ENCODE data around the gene CFDP1.

DNA sequence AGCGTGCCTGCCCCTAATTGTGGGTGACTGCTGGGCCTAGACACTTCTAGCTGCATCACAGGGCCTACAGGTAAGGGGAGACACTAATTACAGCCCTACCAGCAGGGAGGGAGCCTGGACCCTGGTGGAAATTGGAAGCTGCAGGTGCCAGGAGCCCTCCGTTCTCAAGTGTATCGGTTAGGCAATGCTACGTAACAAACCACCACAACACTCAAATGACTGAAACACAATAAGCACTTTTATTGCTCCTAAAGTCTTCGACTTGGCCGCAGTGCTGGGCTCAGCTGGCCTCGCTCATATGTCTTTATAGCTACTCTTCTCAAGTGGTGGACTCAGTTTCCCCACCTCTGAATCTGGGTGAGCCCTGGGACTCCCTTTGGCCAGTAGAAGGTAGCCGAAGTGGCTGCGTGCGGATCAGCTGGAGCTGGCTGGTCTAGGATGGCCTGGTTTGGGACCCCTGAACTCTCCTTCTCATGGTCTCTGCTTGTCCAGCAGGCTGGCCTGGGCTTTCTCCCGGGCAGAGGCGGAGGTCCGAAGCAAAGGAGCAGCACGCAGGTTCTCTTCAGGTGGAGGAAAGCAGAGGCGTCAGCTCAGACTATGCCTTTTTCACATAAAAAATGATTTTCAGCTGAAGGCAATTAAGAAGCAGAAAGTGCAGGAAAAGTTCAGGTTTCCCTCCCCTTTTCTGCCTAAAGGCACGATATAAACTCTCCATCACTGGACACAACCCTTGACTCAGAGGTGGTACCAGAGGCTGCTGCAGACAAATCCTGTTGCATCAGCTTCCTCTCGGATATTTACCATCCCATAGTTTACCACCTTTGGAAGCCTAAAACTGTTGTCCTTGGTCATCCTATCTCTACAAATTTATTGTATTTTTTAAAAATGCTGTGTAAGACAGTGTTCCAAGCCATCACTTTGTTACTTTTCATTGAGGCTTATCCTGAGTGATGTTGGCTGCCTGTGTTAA, 39.9 kb upstream of the CFDP1 start:
- TF ChIP-seq, protein P1, sequence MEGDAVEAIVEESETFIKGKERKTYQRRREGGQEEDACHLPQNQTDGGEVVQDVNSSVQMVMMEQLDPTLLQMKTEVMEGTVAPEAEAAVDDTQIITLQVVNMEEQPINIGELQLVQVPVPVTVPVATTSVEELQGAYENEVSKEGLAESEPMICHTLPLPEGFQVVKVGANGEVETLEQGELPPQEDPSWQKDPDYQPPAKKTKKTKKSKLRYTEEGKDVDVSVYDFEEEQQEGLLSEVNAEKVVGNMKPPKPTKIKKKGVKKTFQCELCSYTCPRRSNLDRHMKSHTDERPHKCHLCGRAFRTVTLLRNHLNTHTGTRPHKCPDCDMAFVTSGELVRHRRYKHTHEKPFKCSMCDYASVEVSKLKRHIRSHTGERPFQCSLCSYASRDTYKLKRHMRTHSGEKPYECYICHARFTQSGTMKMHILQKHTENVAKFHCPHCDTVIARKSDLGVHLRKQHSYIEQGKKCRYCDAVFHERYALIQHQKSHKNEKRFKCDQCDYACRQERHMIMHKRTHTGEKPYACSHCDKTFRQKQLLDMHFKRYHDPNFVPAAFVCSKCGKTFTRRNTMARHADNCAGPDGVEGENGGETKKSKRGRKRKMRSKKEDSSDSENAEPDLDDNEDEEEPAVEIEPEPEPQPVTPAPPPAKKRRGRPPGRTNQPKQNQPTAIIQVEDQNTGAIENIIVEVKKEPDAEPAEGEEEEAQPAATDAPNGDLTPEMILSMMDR (IDR thresholded peaks at IDR 0.05; ENCODE audit: low read depth, low read length, poor library complexity, severe bottlenecking): no peak
- no peak for TF ChIP-seq EZH2phosphoT487 (IDR thresholded peaks at IDR 0.05; ENCODE audit: borderline replicate concordance, low read length)

Measured in DOHH2 (cell line).